ENCODE data around the gene DCAF6.

The DCAF6 gene

GRCh38 chr1:167968569-167968968 is 32.1 kb downstream of the DCAF6 start:
- no peak for DNase-seq (ENCODE audit: low read depth in 2 of 2)

- DNase-seq (ENCODE audit: low read depth in 2 of 2) = no peak
These were observed 37.3 kb downstream of the DCAF6 start for GRCh38 chr1:167973832-167974231.

GRCh38 chr1:167974698-167975097 is 38.2 kb downstream of the DCAF6 start:
- DNase-seq (ENCODE audit: low read depth in 2 of 2) = no peak

GRCh38 chr1:167977245-167977644 is 40.8 kb downstream of the DCAF6 start:
- DNase-seq (ENCODE audit: low read depth in 2 of 2) = no peak

- no peak for DNase-seq (ENCODE audit: low read depth in 2 of 2)
These were observed 45.5 kb downstream of the DCAF6 start for GRCh38 chr1:167981933-167982332.

GRCh38 chr1:167983797-167984420 is 47.4 kb downstream of the DCAF6 start:
- no peak for DNase-seq (ENCODE audit: low read depth in 2 of 2)

- no peak for DNase-seq (ENCODE audit: low read depth in 2 of 2)
These were observed 48.5 kb downstream of the DCAF6 start for GRCh38 chr1:167984886-167985489.

- DNase-seq (ENCODE audit: low read depth in 2 of 2) = no peak
These were observed 50.7 kb downstream of the DCAF6 start for GRCh38 chr1:167987174-167987573.

GRCh38 chr1:167991546-167991945 is 55.1 kb downstream of the DCAF6 start:
- no peak for DNase-seq (ENCODE audit: low read depth in 2 of 2)

GRCh38 chr1:167993720-167994119 is 57.2 kb downstream of the DCAF6 start:
- no peak for DNase-seq (ENCODE audit: low read depth in 2 of 2)

GRCh38 chr1:167994560-167994959 is 58.1 kb downstream of the DCAF6 start:
- DNase-seq (ENCODE audit: low read depth in 2 of 2) = no peak

GRCh38 chr1:167995038-167995437 is 58.6 kb downstream of the DCAF6 start:
- no peak for DNase-seq (ENCODE audit: low read depth in 2 of 2)

GRCh38 chr1:167996266-167996665 is 59.8 kb downstream of the DCAF6 start:
- DNase-seq (ENCODE audit: low read depth in 2 of 2) = no peak

- DNase-seq (ENCODE audit: low read depth in 2 of 2) = no peak
These were observed 60.6 kb downstream of the DCAF6 start for GRCh38 chr1:167997037-167997575.

GRCh38 chr1:167999877-168000276 is 63.4 kb downstream of the DCAF6 start:
- DNase-seq (ENCODE audit: low read depth in 2 of 2) = no peak

- no peak for DNase-seq (ENCODE audit: low read depth in 2 of 2)
These were observed 64.2 kb downstream of the DCAF6 start for GRCh38 chr1:168000656-168001055.

- no peak for DNase-seq (ENCODE audit: low read depth in 2 of 2)
These were observed 64.7 kb downstream of the DCAF6 start for GRCh38 chr1:168001213-168001612.

- no peak for DNase-seq (ENCODE audit: low read depth in 2 of 2)
These were observed 68.0 kb downstream of the DCAF6 start for GRCh38 chr1:168004531-168004930.

- no peak for DNase-seq (ENCODE audit: low read depth in 2 of 2)
These were observed 69.0 kb downstream of the DCAF6 start for GRCh38 chr1:168005529-168005928.

- no peak for DNase-seq (ENCODE audit: low read depth in 2 of 2)
These were observed 71.2 kb downstream of the DCAF6 start for GRCh38 chr1:168007691-168008090.

GRCh38 chr1:168008595-168008994 is 72.1 kb downstream of the DCAF6 start:
- no peak for DNase-seq (ENCODE audit: low read depth in 2 of 2)

GRCh38 chr1:168009322-168009721 is 72.8 kb downstream of the DCAF6 start:
- no peak for DNase-seq (ENCODE audit: low read depth in 2 of 2)

- no peak for DNase-seq (ENCODE audit: low read depth in 2 of 2)
These were observed 82.9 kb downstream of the DCAF6 start for GRCh38 chr1:168019407-168019806.

GRCh38 chr1:168031198-168031597 is 94.7 kb downstream of the DCAF6 start:
- no peak for DNase-seq (ENCODE audit: low read depth in 2 of 2)

Data from stimulated activated CD8-positive, alpha-beta memory T cell treated with anti-CD3 and anti-CD28 coated beads, Interleukin-2, amount 100 ng/mL, for 1 hour (primary cell).